ENCODE data around the gene EHMT2.

GRCh38 chr6:31901415-31901952 is 4.0 kb upstream of the EHMT2 start:
- TF ChIP-seq, protein P1, sequence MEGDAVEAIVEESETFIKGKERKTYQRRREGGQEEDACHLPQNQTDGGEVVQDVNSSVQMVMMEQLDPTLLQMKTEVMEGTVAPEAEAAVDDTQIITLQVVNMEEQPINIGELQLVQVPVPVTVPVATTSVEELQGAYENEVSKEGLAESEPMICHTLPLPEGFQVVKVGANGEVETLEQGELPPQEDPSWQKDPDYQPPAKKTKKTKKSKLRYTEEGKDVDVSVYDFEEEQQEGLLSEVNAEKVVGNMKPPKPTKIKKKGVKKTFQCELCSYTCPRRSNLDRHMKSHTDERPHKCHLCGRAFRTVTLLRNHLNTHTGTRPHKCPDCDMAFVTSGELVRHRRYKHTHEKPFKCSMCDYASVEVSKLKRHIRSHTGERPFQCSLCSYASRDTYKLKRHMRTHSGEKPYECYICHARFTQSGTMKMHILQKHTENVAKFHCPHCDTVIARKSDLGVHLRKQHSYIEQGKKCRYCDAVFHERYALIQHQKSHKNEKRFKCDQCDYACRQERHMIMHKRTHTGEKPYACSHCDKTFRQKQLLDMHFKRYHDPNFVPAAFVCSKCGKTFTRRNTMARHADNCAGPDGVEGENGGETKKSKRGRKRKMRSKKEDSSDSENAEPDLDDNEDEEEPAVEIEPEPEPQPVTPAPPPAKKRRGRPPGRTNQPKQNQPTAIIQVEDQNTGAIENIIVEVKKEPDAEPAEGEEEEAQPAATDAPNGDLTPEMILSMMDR (IDR thresholded peaks at IDR 0.05): no peak
- TF ChIP-seq POLR2A (IDR thresholded peaks at IDR 0.05): no peak
